Panc1 (cell line): Measurements from ENCODE around the gene C12orf56. TPM values are rescaled to one million over a fixed set of nuclear protein-coding genes. Genes with fewer than 3 reads are reported as not detected.

Experiments
- ATAC-seq: fragments of 200-7000 bp; cut with Tn5 transposase; 2 replicates; pipeline ENCODE4 v1.9.1; 2020; ENCODE audit warnings: mild to moderate bottlenecking, moderate library complexity
- BruUV-seq: library from RNA; stranded (reverse); fragments of 400-500 nt; replicated peaks from 2 replicates; lab custom pipeline; 2021; lab: Mats Ljungman, UMichigan
- CTCF ChIA-PET: fragments of 300-600 bp; sonication (Branson Sonifier 250); formaldehyde crosslinking; loops from one replicate; lab custom pipeline; 2022; ENCODE audit warnings: antibody characterized with exemption; lab: Charles Lee
- POLR2A ChIA-PET: fragments of 300-600 bp; sonication (Branson Sonifier 250); formaldehyde crosslinking; loops from one replicate; lab custom pipeline; 2022; ENCODE audit warnings: antibody characterized with exemption; lab: Charles Lee
- DNase-seq: peaks from one replicate; pipeline ENCODE4 v3.0.0-alpha.2; 2010; ENCODE audit warnings: low read depth, low spot score
- H3K27ac ChIP-seq: 2 replicates; pipeline ENCODE4 v1.5.1; 2011; ENCODE audit warnings: mild to moderate bottlenecking, low read length, inconsistent platforms
- H3K27me3 ChIP-seq: fragments of 200-500 bp; sonication (Bioruptor generic); 2 replicates; pipeline ENCODE4 v1.6.0; 2014; ENCODE audit warnings: low read length, inconsistent platforms; ENCODE audit not compliant: control insufficient read depth, insufficient read depth
- H3K36me3 ChIP-seq: fragments of 200-500 bp; sonication (Bioruptor generic); 2 replicates; pipeline ENCODE4 v1.5.1; 2014; ENCODE audit warnings: inconsistent platforms, mild to moderate bottlenecking, low read length, moderate library complexity; ENCODE audit not compliant: control insufficient read depth, insufficient read depth
- H3K4me1 ChIP-seq: 2 replicates; pipeline ENCODE4 v1.5.1; 2011; ENCODE audit warnings: inconsistent platforms, mild to moderate bottlenecking, low read length, moderate library complexity; ENCODE audit not compliant: control insufficient read depth, insufficient read depth
- H3K4me3 ChIP-seq, 2 experiments: 2 replicates each; pipeline ENCODE4 v1.5.1; 2011 to 2012; ENCODE audit warnings: low read depth in 2 of 2, low read length in 2 of 2, mild to moderate bottlenecking in 2 of 2, inconsistent platforms in 1 of 2, moderate library complexity in 1 of 2
- H3K9me3 ChIP-seq: fragments of 200-500 bp; sonication (Bioruptor generic); 2 replicates; pipeline ENCODE4 v1.5.1; 2014; ENCODE audit warnings: low read depth, mild to moderate bottlenecking, inconsistent platforms, low read length, moderate library complexity; ENCODE audit not compliant: control insufficient read depth, insufficient read depth
- CTCF ChIP-seq: fragments of 450-650 bp; IDR thresholded peaks from 2 replicates; pipeline ENCODE4 v1.5.1; 2017; ENCODE audit warnings: mild to moderate bottlenecking
- POLR2AphosphoS5 ChIP-seq: IDR thresholded peaks from 2 replicates; pipeline ENCODE4 v1.6.1; 2012; ENCODE audit warnings: mild to moderate bottlenecking, low read depth, low read length, moderate library complexity
- REST ChIP-seq, 2 experiments: IDR thresholded peaks; 2 replicates each; pipeline ENCODE4 v1.6.1; 2011 to 2012; ENCODE audit warnings: low read depth in 2 of 2, control low read depth in 1 of 2, low read length in 1 of 2, mild to moderate bottlenecking in 1 of 2, moderate library complexity in 1 of 2; ENCODE audit not compliant: insufficient read depth in 1 of 2
- SIN3A ChIP-seq: IDR thresholded peaks from 2 replicates; pipeline ENCODE4 v1.6.1; 2012; ENCODE audit warnings: low read depth, mild to moderate bottlenecking, low read length, moderate library complexity, borderline replicate concordance; ENCODE audit not compliant: insufficient read depth
- TCF7L2 ChIP-seq: IDR thresholded peaks from 2 replicates; pipeline ENCODE4 v1.6.1; 2011; ENCODE audit warnings: mild to moderate bottlenecking, low read depth, low read length, inconsistent platforms
- in situ Hi-C: cut with HindIII; loops from 2 replicates; pipeline ENCODE4 v1.10.0; 2016; ENCODE audit warnings: low sequenced_read_pairs, low pct_unique_long_range_greater_than_20kb
- intact Hi-C: fragments of 100-400 bp; cut with micrococcal nuclease; formaldehyde crosslinking; loops from one replicate; pipeline ENCODE4 v1.10.0; 2022; ENCODE audit not compliant: unreplicated experiment
- total RNA-seq: library from RNA; stranded (reverse); gene quantifications from one replicate; pipeline ENCODE4 v1.2.1, GENCODE V29; 2021; ENCODE audit not compliant: unreplicated experiment

C12orf56 gene
- total RNA-seq, 1 experiment from 2014 or later: 2.8 TPM

- BruUV-seq: no TSS peak
- in situ Hi-C loops: no loop called here
- no peaks in the 10 kb centered on the region for H3K36me3 ChIP-seq
- ChIA-PET POLR2A (no interaction called here), CTCF (no interaction called here)
- no peak for ATAC-seq
- no peak overlapping the region for H3K4me3 ChIP-seq
- intact Hi-C loops: no loop called here
- no peak for DNase-seq
- no peak overlapping the region for H3K27ac ChIP-seq
- TF ChIP-seq TCF7L2 (no peak), POLR2AphosphoS5 (no peak), SIN3A (no peak), REST (IDR thresholded peaks at IDR 0.05; ENCODE audit: insufficient read depth in 1 of 2, low read depth in 2 of 2, low read length in 1 of 2) (no peak), CTCF (no peak)
- no peaks in the 10 kb centered on the region for H3K4me1 ChIP-seq
- no peaks in the 10 kb centered on the region for H3K27me3 ChIP-seq
- no peaks in the 10 kb centered on the region for H3K9me3 ChIP-seq
Observed at GRCh38 chr12:64299628-64300027, 90.9 kb downstream of the C12orf56 start.

GRCh38 chr12:64296301-64296700 lies 94.3 kb downstream of the C12orf56 start:
- no peaks in the 10 kb centered on the region for H3K4me1 ChIP-seq
- in situ Hi-C loops: no loop called here
- TF ChIP-seq CTCF: no peak
- TF ChIP-seq SIN3A: no peak
- no peak for TF ChIP-seq REST (IDR thresholded peaks at IDR 0.05; ENCODE audit: insufficient read depth in 1 of 2, low read depth in 2 of 2, low read length in 1 of 2)
- no peak for TF ChIP-seq TCF7L2
- no peak for TF ChIP-seq POLR2AphosphoS5
- intact Hi-C loops: no loop called here
- no peaks in the 10 kb centered on the region for H3K9me3 ChIP-seq
- no peak for DNase-seq
- no peaks in the 10 kb centered on the region for H3K27me3 ChIP-seq
- H3K27ac ChIP-seq: no peak overlapping the region
- no TSS peak for BruUV-seq
- no peak overlapping the region for H3K4me3 ChIP-seq
- no peak for ATAC-seq
- ChIA-PET CTCF (no interaction called here), POLR2A (no interaction called here)
- H3K36me3 ChIP-seq: no peaks in the 10 kb centered on the region
